HG02798 (cell line): ENCODE measurements around the gene AKT3.

Experiments
- ATAC-seq: cut with Tn5 transposase; IDR thresholded peaks from one replicate; pipeline ENCODE4 v1.9.1; 2021; ENCODE audit warnings: mild to moderate bottlenecking; ENCODE audit not compliant: unreplicated experiment, poor library complexity

AKT3 gene

GRCh38 chr1:243639027-243639658, 210.9 kb downstream of the AKT3 start:
- no peak for ATAC-seq

DNA sequence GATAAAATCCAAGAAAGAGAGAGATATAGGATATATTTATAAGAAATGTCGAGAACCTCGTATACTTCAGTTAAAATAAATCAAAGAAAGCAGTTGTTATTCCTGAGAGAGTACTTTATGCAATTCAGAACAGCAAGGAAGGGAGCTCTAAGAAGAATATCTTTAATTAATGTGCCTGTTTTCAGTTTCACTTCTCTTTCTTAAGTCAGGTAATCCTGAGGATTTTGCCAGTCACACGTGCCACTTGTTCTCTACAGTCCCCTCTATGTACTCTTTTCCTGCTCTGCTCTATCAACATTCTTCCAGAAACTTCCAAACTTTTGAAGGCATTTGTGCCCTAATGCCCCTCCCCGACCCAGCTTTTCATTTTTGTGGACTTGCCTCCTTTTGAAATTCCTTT, 211.9 kb downstream of the AKT3 start:
- no peak for ATAC-seq

- ATAC-seq = no peak
Measured at GRCh38 chr1:243628476-243628907, 221.6 kb downstream of the AKT3 start.

DNA sequence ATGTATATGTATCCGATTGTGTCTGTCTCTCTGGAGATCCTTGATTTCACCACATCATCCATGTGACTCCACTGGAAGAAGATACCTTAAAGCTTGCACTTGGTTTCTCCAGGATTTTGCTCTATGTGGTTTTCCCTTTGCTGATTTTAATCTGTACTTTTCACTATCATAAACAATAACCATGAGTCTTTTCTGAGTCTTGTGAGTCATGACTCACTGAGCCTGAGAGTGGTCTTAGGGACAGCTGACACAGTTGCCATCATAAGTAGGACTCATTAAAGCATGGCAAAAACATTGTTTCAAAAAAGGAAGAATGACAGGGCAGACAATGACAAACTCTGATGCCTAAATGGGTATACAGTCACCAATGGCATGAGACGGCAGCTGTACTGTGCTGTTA, 226.2 kb downstream of the AKT3 start:
- no peak for ATAC-seq

- ATAC-seq = no peak
Measured at GRCh38 chr1:243621973-243622372, 228.1 kb downstream of the AKT3 start.

DNA sequence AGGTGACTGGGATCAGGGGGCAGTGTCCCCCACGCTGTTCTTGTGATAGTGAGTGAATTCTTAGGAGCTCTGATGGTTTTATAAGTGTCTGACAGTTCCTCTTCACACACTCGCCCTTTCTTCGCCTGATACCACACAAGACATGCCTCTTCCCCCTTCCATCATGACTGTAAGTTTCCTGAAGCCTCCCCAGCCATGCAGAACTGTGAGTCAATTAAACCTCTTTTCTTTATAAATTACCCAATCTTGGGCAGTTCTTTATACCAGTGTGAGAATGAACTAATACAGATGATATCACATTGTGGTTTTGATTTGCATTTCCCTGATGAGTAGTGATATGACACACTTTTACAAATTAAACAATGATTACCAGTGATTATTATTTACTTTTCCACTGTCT, 229.9 kb downstream of the AKT3 start:
- ATAC-seq = no peak

DNA sequence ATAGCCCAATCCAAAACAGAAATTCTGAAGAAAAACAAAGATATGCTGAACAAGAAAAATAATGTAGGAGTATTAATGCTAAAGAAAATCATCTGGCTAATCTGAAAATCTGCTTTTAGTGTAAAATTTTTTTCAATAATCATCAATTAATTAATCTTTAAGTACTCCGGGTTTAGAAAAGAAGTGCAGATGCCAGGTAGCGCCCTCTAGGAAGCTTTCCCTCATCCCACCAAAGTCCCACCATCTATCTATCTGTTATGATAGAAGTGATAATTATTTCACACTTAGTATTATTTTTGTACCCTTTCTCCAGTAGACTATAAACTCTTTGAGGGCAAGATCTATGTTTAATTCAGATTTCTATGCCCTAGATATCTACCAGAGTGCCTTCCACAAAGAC, 240.3 kb downstream of the AKT3 start:
- ATAC-seq = no peak

DNA sequence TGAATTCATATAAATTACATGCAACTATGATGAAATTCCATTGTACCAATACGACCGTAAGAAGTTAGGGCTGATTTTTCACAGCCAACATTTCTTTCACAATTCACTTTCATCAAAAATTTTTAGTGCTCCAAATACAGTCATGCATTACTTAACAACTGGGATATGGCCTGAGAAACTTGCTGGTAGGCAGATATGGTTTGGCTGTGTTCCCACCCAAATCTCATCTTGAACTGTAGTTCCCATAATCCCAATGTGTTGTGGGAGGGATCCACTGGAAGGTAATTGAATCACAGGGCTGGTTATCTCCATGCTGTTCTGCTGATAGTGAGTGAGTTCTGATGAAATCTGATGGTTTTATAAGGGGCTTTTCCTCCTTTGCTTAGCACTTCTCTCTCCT, 244.4 kb downstream of the AKT3 start:
- ATAC-seq = no peak

DNA sequence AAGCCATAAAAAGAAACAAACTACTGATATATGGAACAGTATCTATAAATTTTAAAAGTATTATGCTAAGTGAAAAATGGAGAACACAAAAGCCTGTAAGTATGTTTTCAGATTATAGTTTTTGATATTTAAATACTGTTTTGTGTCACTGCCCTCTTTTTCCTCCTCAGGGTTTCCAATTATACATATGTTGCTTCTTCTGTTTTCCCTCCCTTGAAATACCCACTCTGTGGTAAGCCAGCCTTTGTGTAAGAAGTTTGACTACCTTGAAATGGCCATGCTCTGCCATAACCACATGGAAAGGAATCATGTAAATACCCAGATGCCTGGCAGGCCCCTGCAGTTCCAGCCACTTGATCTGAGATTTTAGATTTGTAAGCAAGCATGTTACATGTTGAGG, 248.3 kb downstream of the AKT3 start:
- no peak for ATAC-seq

GRCh38 chr1:243598433-243598832, 251.6 kb downstream of the AKT3 start:
- no peak for ATAC-seq

- no peak for ATAC-seq
Measured at GRCh38 chr1:243597383-243597782, 252.7 kb downstream of the AKT3 start.

- peak; percentile 98 for ATAC-seq
Measured at GRCh38 chr1:243596431-243597062, 253.5 kb downstream of the AKT3 start.

GRCh38 chr1:243595527-243596210, 254.4 kb downstream of the AKT3 start:
- ATAC-seq = peak; percentile 23

GRCh38 chr1:243594455-243594854, 255.6 kb downstream of the AKT3 start:
- ATAC-seq = no peak

DNA sequence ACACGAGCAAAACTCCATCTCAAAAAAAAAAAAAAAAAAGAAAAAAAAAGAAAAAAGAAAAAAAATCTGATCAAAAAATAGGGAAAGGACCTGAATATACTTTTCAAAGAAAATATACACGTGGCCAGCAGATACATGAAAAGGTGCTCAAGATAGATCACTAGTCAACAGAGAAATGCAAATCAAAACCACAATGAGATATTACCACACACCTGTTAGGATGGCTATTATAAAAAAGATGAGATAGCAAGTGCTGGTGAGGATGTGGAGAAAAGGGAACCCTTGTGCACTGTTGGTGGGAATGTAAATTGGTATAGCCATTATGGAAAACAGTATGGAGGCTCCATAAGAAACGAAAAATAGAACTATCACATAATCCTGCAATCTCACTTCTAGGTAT, 260.8 kb downstream of the AKT3 start:
- ATAC-seq = peak; percentile 82

GRCh38 chr1:243587823-243588560, 262.1 kb downstream of the AKT3 start:
- ATAC-seq = peak; percentile 92

GRCh38 chr1:243587285-243587684, 262.8 kb downstream of the AKT3 start:
- no peak for ATAC-seq

- no peak for ATAC-seq
Measured at GRCh38 chr1:243585982-243586381, 264.1 kb downstream of the AKT3 start.

DNA sequence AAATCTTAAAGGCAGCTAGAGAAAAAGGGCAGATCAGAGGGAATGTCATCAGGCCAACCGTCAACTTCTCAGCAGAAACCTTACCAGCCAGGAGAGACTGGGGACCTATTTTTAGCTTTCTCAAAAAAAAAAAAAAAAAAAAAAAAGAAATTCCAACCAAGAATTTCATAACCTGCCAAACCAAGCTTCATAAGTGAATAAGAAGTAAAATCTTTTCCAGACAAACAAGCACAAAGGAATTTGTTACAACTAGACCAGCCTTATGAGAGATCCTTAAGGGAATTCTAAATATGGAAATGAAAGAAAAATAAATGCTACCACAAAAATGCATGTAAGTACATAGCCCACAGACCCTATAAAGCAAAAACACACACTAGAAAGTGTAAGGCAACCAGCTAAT, 267.7 kb downstream of the AKT3 start:
- no peak for ATAC-seq

GRCh38 chr1:243580984-243581383, 269.1 kb downstream of the AKT3 start:
- ATAC-seq = no peak

GRCh38 chr1:243580072-243580471, 270.0 kb downstream of the AKT3 start:
- ATAC-seq = no peak
